Breast epithelium (tissue), 3 donors: ENCODE measurements around the gene MICAL3.

Source experiments
- POLR2A ChIP-seq: fragments of 450-650 bp; IDR thresholded peaks from one replicate; pipeline ENCODE4 v1.6.1; 2016; ENCODE audit warnings: antibody characterized with exemption, mild to moderate bottlenecking, moderate library complexity
- POLR2AphosphoS5 ChIP-seq, 3 donors: sonication (generic); formaldehyde crosslinking; IDR thresholded peaks; one replicate each; pipeline ENCODE4 v1.6.1; 2017; ENCODE audit warnings: antibody characterized with exemption in 3 of 3
- TF ChIP-seq, protein P1 (sequence below), 3 donors: fragments of 450-650 bp; IDR thresholded peaks; one replicate each; pipeline ENCODE4 v1.5.1; 2016 to 2017; ENCODE audit warnings: antibody characterized with exemption in 3 of 3, mild to moderate bottlenecking in 3 of 3, moderate library complexity in 3 of 3

DNA sequence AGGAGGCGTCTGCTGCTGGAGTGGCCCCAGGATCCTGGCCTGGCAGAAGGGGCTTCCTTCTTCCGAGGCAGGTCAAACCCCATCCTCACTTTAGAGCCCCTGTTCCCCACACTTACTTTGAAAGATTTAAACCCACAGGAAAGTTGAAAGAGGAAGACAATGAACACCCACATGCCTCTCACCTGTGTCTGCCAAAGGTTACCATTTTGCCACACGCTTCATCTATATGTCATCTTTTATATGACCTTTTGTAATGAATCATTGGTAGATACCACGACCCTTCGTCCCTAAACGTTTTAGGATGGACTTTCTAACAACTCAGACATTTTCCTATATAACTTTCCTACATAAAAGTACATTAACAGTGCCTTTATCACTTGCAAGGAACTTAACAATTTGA lies 210.3 kb downstream of the MICAL3 start:
- TF ChIP-seq, protein P1, sequence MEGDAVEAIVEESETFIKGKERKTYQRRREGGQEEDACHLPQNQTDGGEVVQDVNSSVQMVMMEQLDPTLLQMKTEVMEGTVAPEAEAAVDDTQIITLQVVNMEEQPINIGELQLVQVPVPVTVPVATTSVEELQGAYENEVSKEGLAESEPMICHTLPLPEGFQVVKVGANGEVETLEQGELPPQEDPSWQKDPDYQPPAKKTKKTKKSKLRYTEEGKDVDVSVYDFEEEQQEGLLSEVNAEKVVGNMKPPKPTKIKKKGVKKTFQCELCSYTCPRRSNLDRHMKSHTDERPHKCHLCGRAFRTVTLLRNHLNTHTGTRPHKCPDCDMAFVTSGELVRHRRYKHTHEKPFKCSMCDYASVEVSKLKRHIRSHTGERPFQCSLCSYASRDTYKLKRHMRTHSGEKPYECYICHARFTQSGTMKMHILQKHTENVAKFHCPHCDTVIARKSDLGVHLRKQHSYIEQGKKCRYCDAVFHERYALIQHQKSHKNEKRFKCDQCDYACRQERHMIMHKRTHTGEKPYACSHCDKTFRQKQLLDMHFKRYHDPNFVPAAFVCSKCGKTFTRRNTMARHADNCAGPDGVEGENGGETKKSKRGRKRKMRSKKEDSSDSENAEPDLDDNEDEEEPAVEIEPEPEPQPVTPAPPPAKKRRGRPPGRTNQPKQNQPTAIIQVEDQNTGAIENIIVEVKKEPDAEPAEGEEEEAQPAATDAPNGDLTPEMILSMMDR (IDR thresholded peaks at IDR 0.05), result no peak
- no peak for TF ChIP-seq POLR2A
- TF ChIP-seq POLR2AphosphoS5 (IDR thresholded peaks at IDR 0.05), result no peak
